Glutamatergic neuron (in vitro differentiated cells): ENCODE measurements around the gene GPLD1. TPM values are rescaled to one million over a fixed set of nuclear protein-coding genes. Genes with fewer than 3 reads are reported as not detected.

Experiments
- DNase-seq: peaks from one replicate; pipeline ENCODE4 v3.0.0; 2022
- H3K27ac Mint-ChIP-seq: one replicate; pipeline ENCODE4 v1.8.0; 2020; ENCODE audit warnings: mild to moderate bottlenecking, mixed read lengths, inconsistent platforms; ENCODE audit not compliant: unreplicated experiment
- H3K27me3 Mint-ChIP-seq: one replicate; pipeline ENCODE4 v1.8.0; 2020; ENCODE audit warnings: mild to moderate bottlenecking, moderate library complexity, mixed read lengths, inconsistent platforms; ENCODE audit not compliant: unreplicated experiment
- H3K36me3 Mint-ChIP-seq: one replicate; pipeline ENCODE4 v1.8.0; 2020; ENCODE audit warnings: mild to moderate bottlenecking, mixed read lengths, inconsistent platforms; ENCODE audit not compliant: unreplicated experiment
- H3K4me1 Mint-ChIP-seq: one replicate; pipeline ENCODE4 v1.8.0; 2020; ENCODE audit warnings: mild to moderate bottlenecking, low read depth, mixed read lengths, inconsistent platforms; ENCODE audit not compliant: unreplicated experiment
- H3K4me3 Mint-ChIP-seq: one replicate; pipeline ENCODE4 v1.8.0; 2020; ENCODE audit warnings: mild to moderate bottlenecking, mixed read lengths, inconsistent platforms; ENCODE audit not compliant: unreplicated experiment
- H3K9me3 Mint-ChIP-seq: one replicate; pipeline ENCODE4 v1.8.0; 2020; ENCODE audit warnings: mild to moderate bottlenecking, moderate library complexity, mixed read lengths, inconsistent platforms; ENCODE audit not compliant: unreplicated experiment
- total RNA-seq: library from RNA; stranded (reverse); fragmentation: NEBNext Ultra II Directional; extraction: Animal tissue kit (Norgen Biotek cat#: 25700); gene quantifications from one replicate; pipeline ENCODE4 v1.2.1, GENCODE V29; 2021; ENCODE audit not compliant: unreplicated experiment
- TF ChIP-seq, protein P1 (sequence below): fragments of 200-600 bp; sonication (generic); IDR thresholded peaks from one replicate; pipeline ENCODE4 v1.5.0; 2021; ENCODE audit not compliant: partially characterized antibody, unreplicated experiment

GPLD1 gene
- total RNA-seq, 1 donor from 2014 or later: 2.0 TPM

- DNase-seq: no peak
- Mint-ChIP-seq H3K36me3 (no peaks in the 10 kb centered on the region), H3K4me1 (no peaks in the 10 kb centered on the region), H3K9me3 (no peaks in the 10 kb centered on the region), H3K27me3 (no peaks in the 10 kb centered on the region), H3K4me3 (no peak overlapping the region), H3K27ac (no peak overlapping the region)
- TF ChIP-seq, protein P1, sequence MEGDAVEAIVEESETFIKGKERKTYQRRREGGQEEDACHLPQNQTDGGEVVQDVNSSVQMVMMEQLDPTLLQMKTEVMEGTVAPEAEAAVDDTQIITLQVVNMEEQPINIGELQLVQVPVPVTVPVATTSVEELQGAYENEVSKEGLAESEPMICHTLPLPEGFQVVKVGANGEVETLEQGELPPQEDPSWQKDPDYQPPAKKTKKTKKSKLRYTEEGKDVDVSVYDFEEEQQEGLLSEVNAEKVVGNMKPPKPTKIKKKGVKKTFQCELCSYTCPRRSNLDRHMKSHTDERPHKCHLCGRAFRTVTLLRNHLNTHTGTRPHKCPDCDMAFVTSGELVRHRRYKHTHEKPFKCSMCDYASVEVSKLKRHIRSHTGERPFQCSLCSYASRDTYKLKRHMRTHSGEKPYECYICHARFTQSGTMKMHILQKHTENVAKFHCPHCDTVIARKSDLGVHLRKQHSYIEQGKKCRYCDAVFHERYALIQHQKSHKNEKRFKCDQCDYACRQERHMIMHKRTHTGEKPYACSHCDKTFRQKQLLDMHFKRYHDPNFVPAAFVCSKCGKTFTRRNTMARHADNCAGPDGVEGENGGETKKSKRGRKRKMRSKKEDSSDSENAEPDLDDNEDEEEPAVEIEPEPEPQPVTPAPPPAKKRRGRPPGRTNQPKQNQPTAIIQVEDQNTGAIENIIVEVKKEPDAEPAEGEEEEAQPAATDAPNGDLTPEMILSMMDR: no peak
Measured at GRCh38 chr6:24441599-24441904, 47.8 kb downstream of the GPLD1 start.

DNA sequence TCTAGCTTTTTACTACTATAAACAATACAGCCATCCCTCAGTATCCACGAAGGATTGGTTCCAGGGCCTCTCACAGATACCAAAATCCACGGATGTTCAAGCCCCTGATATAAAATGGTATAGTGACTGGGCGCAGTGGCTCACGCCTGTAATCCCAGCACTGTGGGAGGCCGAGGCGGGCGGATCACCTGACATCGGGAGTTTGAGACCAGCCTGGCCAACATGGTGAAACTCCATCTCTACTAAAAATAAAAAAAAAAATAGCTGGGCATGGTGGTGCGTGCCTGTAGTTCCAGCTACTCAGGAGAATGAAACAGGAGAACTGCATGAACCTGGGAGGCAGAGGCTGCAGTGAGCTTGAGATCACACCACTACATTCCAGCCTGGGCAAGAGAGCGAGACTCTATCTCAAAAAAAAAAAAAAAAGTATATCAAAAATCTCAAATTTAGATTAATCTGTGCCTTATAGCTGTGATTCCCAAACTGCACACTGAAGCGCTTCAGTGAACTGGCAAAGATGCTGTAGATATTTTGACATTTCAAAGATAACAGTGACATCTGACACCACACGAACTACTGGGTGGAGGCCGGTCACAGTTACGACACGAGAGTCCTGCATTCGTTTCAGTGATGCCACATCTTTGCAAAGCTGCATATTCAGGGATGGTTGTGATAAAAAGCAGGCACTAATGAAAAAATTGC is 48.3 kb downstream of the GPLD1 start:
- Mint-ChIP-seq H3K27ac (no peak overlapping the region), H3K4me3 (no peak overlapping the region), H3K9me3 (no peaks in the 10 kb centered on the region), H3K4me1 (no peaks in the 10 kb centered on the region), H3K27me3 (no peaks in the 10 kb centered on the region), H3K36me3 (no peaks in the 10 kb centered on the region)
- TF ChIP-seq, protein P1: no peak
- no peak for DNase-seq

GRCh38 chr6:24439858-24440539 is 49.4 kb downstream of the GPLD1 start:
- Mint-ChIP-seq H3K9me3 (no peaks in the 10 kb centered on the region), H3K4me1 (no peaks in the 10 kb centered on the region), H3K27ac (no peak overlapping the region)

DNA sequence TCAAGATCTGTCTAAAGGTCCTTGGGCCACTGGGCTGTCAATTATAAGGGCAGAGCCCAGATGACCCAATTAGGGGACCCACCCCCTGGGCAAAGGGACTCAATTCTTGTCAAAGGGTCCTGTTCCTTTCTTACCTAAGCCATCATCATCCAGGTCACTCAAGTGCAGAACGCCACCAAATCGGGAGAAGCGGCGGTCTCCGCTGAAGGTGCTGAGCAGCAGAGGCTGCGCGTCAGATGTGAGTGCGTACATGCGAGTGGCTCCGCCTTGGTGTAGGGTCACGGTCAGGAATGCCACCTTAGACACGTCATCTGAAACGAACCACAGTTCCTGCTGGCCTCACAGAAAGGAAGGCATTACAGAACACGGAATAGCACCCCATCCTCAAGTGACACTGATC is 52.4 kb downstream of the GPLD1 start:
- no peaks in the 10 kb centered on the region for H3K27me3 Mint-ChIP-seq
- no peak for DNase-seq
- no peaks in the 10 kb centered on the region for H3K4me1 Mint-ChIP-seq
- H3K27ac Mint-ChIP-seq: no peak overlapping the region
- H3K4me3 Mint-ChIP-seq: no peak overlapping the region
- TF ChIP-seq, protein P1: no peak
- H3K9me3 Mint-ChIP-seq: no peaks in the 10 kb centered on the region
- no peaks in the 10 kb centered on the region for H3K36me3 Mint-ChIP-seq

More at GRCh38 chr6:24439858-24440539, 49.4 kb downstream of the GPLD1 start:
- no peaks in the 10 kb centered on the region for H3K27me3 Mint-ChIP-seq
- TF ChIP-seq, protein P1: no peak
- no peaks in the 10 kb centered on the region for H3K36me3 Mint-ChIP-seq
- no peak overlapping the region for H3K4me3 Mint-ChIP-seq
- DNase-seq: no peak

- Mint-ChIP-seq H3K27ac (no peak overlapping the region), H3K27me3 (no peaks in the 10 kb centered on the region), H3K9me3 (no peaks in the 10 kb centered on the region), H3K36me3 (no peaks in the 10 kb centered on the region), H3K4me3 (no peak overlapping the region), H3K4me1 (no peaks in the 10 kb centered on the region)
- TF ChIP-seq, protein P1: no peak
- DNase-seq: no peak
Measured at GRCh38 chr6:24432611-24433010, 56.8 kb downstream of the GPLD1 start.
